Measurements from ENCODE around the gene TNFSF12.
"Not testable (repeated sequence)": the region's sequence is repeated elsewhere in the genome, so short reads cannot be mapped to it uniquely, and the experiment has no call there.

Gene TNFSF12

DNA sequence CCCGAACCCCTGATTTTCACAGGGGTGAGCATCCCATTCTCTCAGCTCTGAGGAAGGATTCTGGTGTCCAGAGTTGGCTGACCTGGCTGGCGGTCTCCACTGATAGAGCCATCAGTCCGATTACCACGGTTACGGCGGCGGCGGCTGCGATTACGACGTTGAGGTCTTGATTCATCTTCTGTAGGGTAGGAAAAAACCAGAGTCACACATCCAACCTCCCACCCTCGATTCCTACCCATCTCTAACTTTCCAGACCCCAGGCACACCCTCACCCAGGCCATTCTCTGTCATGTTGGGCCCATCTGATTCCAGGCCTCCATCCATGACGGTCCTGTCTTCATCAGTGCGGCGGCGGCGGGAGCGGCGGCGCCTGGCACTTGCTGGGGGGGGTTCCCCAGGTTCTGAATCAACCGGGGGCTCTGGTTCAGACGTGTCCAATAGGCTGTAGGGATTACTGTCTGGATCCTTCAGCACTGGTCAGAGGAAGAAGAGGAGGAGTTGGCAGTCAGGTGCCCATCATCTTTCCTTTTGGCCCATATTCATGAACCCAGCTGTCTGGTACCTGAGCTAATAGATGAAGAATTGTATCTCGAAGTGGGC is 43.7 kb downstream of the TNFSF12 start:
- no peak for DNase-seq (ENCODE audit: low spot score in 2 of 2)
- in situ Hi-C loops (cut with MboI; ENCODE audit: low sequenced_read_pairs) = no loop called here
- peaks cover 92% of the 10 kb centered on the region for H3K36me3 ChIP-seq (replicated peaks)
- H3K4me3 ChIP-seq = no peak overlapping the region
- no peaks in the 10 kb centered on the region for H3K27me3 ChIP-seq (ENCODE audit: low read depth)
- no peaks in the 10 kb centered on the region for H3K9me3 ChIP-seq
- H3K4me1 ChIP-seq = no peaks in the 10 kb centered on the region

DNA sequence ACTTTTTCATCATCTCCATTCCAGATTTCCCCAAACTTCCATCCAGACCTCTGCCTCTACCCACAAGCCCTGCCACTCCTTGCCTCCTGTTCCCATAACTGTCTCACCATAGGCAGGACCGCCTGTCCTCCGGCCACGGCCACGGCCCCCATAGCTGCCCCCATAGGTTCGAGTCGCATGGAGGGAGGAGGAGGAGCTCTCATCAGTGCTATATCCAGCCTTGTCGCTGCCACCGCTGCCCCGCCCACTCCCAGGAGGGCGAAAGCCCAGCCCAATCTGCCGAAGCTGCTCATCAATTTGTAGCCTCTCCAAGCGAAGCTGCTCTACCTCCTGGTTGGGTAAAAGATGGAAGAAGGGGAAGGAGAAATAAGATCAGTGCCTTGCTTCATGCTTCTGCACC is 44.4 kb downstream of the TNFSF12 start:
- no peak for DNase-seq (ENCODE audit: low spot score in 2 of 2)
- Histone ChIP-seq H3K36me3 (replicated peaks) (peaks cover 92% of the 10 kb centered on the region), H3K4me1 (no peaks in the 10 kb centered on the region), H3K9me3 (no peaks in the 10 kb centered on the region), H3K27me3 (ENCODE audit: low read depth) (no peaks in the 10 kb centered on the region), H3K4me3 (no peak overlapping the region)
- in situ Hi-C loops (cut with MboI; ENCODE audit: low sequenced_read_pairs) = no loop called here

DNA sequence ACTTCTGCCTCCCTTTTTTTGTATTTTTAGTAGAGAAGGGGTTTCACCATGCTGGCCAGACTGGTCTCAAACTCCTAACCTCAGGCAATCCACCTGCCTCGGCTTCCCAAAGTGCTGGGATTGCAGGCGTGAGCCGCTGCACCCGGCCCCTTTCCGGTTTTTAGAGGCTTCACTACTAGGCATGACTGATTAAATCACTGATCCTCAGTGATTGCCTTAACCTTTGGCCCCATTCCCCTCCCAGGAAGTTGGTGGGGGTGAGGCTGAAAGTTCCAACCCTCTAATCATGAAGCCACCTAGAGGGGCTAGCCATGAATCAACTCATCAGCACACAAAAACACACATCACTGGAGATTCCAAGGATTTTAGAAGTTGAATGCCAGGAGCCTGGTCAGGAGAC is 48.7 kb downstream of the TNFSF12 start:
- H3K9me3 ChIP-seq; in situ Hi-C loops (cut with MboI; ENCODE audit: low sequenced_read_pairs); DNase-seq (ENCODE audit: low spot score in 2 of 2); H3K4me3 ChIP-seq; H3K27me3 ChIP-seq (ENCODE audit: low read depth); H3K4me1 ChIP-seq: not testable (repeated sequence)
- H3K36me3 ChIP-seq (replicated peaks) = peaks cover 95% of the 10 kb centered on the region

DNA sequence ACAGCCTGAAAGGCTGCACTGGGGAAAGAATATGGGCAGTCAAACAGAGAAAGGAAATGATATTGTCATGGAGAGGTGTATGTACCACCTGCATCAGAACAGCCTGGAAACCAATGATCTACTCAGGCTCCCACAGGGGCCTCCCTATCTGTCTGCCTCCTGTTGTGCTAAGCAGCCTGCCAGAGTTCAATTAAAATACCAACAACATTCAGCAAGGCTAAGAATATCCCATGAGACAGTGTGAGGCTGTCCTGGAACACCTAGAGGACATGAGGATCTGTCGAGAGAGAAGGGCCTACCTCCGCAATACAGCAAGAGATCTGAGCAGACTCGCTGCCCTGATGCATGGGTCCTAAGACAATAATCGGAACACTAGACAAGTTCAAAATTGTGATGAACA is 57.4 kb downstream of the TNFSF12 start:
- Histone ChIP-seq H3K9me3 (no peaks in the 10 kb centered on the region), H3K36me3 (replicated peaks) (peaks cover 49% of the 10 kb centered on the region), H3K4me1 (peaks cover 3% of the 10 kb centered on the region; the same call in 1 of the 2 replicates), H3K4me3 (no peak overlapping the region), H3K27me3 (ENCODE audit: low read depth) (no peaks in the 10 kb centered on the region)
- in situ Hi-C loops (cut with MboI; ENCODE audit: low sequenced_read_pairs) = no loop called here
- no peak for DNase-seq (ENCODE audit: low spot score in 2 of 2)

All from HAP-1 (cell line).